GM18867 (cell line): ENCODE data around the gene SPRY1.
A peak's percentile ranks its signal among the peaks of the same experiment; 100 is the strongest.

Experiments used
- ATAC-seq: cut with Tn5 transposase; IDR thresholded peaks from one replicate; pipeline ENCODE4 v1.9.1; 2021; ENCODE audit warnings: mild to moderate bottlenecking, moderate library complexity; ENCODE audit not compliant: unreplicated experiment

SPRY1 gene

GRCh38 chr4:123379392-123379791 is 17.2 kb upstream of the SPRY1 start:
- ATAC-seq = no peak

- peak; percentile 97 for ATAC-seq
Measured at GRCh38 chr4:123380728-123381716, 15.6 kb upstream of the SPRY1 start.

GRCh38 chr4:123381996-123382395 is 14.6 kb upstream of the SPRY1 start:
- no peak for ATAC-seq

- no peak for ATAC-seq
Measured at GRCh38 chr4:123383566-123383965, 13.0 kb upstream of the SPRY1 start.

GRCh38 chr4:123386609-123387008 is 10.0 kb upstream of the SPRY1 start:
- no peak for ATAC-seq

- no peak for ATAC-seq
Measured at GRCh38 chr4:123390846-123391456, 5.6 kb upstream of the SPRY1 start.

GRCh38 chr4:123393721-123394120 is 2.9 kb upstream of the SPRY1 start:
- no peak for ATAC-seq

GRCh38 chr4:123397144-123398065 is 810 bp downstream of the SPRY1 start:
- peak; percentile 10 for ATAC-seq

- peak; percentile 75 for ATAC-seq
Measured at GRCh38 chr4:123398066-123398852, 1.7 kb downstream of the SPRY1 start.

GRCh38 chr4:123398853-123399626 is 2.4 kb downstream of the SPRY1 start:
- no peak for ATAC-seq

- no peak for ATAC-seq
Measured at GRCh38 chr4:123399627-123400358, 3.2 kb downstream of the SPRY1 start.

GRCh38 chr4:123401271-123402120 is 4.9 kb downstream of the SPRY1 start:
- no peak for ATAC-seq

- ATAC-seq = no peak
Measured at GRCh38 chr4:123402121-123402465, 5.5 kb downstream of the SPRY1 start.

GRCh38 chr4:123403080-123403604 is 6.5 kb downstream of the SPRY1 start:
- no peak for ATAC-seq

- ATAC-seq = no peak
Measured at GRCh38 chr4:123404533-123404932, 7.9 kb downstream of the SPRY1 start.

GRCh38 chr4:123405267-123405865 is 8.8 kb downstream of the SPRY1 start:
- no peak for ATAC-seq

- no peak for ATAC-seq
Measured at GRCh38 chr4:123406872-123407271, 10.3 kb downstream of the SPRY1 start.
